Measurements from ENCODE around the gene CCL18. TPM values are rescaled to one million over a fixed set of nuclear protein-coding genes. Genes with fewer than 3 reads are reported as not detected.

The CCL18 gene
- total and polyA plus RNA-seq, 2 of the 4 experiments (the other 2 are of a cell fraction), result not detected

DNA sequence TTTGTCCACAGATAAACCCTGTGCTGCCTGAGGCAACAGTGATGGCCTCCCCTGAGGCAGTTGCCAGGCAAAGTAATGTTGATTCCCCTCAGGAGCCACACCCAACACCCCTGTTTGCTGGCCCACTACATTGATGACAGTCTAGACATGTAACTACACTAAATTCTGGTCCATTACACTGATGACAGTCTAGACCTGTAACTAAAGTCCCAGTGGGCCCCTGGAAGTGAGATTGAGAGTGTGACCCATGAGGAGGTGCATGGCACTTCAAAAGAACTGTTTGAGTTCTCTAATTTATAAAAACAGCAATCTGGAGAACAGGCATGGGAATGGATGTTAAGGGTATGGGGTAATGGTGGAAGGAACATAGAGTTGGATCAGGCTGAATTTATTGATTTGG is 48.5 kb downstream of the CCL18 start:
- Histone ChIP-seq H2BK15ac (ENCODE audit: low read depth, low read length) (no peak overlapping the region), H4K20me1 (ENCODE audit: insufficient read depth, low read length) (no peaks in the 10 kb centered on the region), H4K91ac (ENCODE audit: insufficient read depth, low read depth, low read length) (no peak overlapping the region), H3K9me3 (ENCODE audit: control insufficient read depth, insufficient read depth, low read length) (no peaks in the 10 kb centered on the region), H4K8ac (ENCODE audit: low read depth in 2 of 2, low read length in 2 of 2) (no peak overlapping the region), H3K36me3 (ENCODE audit: control insufficient read depth, insufficient read depth, low read length) (no peaks in the 10 kb centered on the region), H3K56ac (ENCODE audit: extremely low read depth, insufficient read depth, low read length) (no peak overlapping the region), H3K79me1 (ENCODE audit: low read depth in 1 of 2, low read length in 2 of 2) (no peaks in the 10 kb centered on the region), H3K18ac (ENCODE audit: low read depth, low read length) (no peak overlapping the region), H2AK9ac (replicated peaks; ENCODE audit: low read depth, low read length, poor library complexity) (no peak overlapping the region), H2BK5ac (ENCODE audit: low read depth, low read length, poor library complexity, severe bottlenecking) (no peak overlapping the region), H2BK20ac (ENCODE audit: low read depth, low read length) (no peak overlapping the region), H3K4me1 (ENCODE audit: control insufficient read depth, insufficient read depth, low read length) (no peaks in the 10 kb centered on the region), H2BK120ac (ENCODE audit: low read depth, low read length) (no peak overlapping the region), H3K27me3 (ENCODE audit: control insufficient read depth, insufficient read depth, low read length) (no peaks in the 10 kb centered on the region), H3K9me1 (ENCODE audit: insufficient read depth, low read length) (no peaks in the 10 kb centered on the region), H2AFZ (replicated peaks; ENCODE audit: low read length, poor library complexity) (no peak overlapping the region), H3K27ac (ENCODE audit: insufficient read depth, low read length) (no peak overlapping the region), H2AK5ac (ENCODE audit: low read depth, low read length) (no peak overlapping the region), H4K5ac (ENCODE audit: low read depth, low read length) (no peak overlapping the region), H3K23ac (ENCODE audit: low read depth, low read length) (no peak overlapping the region), H3K4me3 (ENCODE audit: insufficient read depth, low read depth, low read length) (no peak overlapping the region), H3K4me2 (ENCODE audit: low read depth, low read length) (no peak overlapping the region), H3K14ac (replicated peaks; ENCODE audit: low read depth, low read length) (no peak overlapping the region), H3K9ac (ENCODE audit: low read depth, low read length) (no peak overlapping the region), H3K4ac (ENCODE audit: low read depth, low read length) (no peak overlapping the region)
- DNase-seq (no peak), ATAC-seq (ENCODE audit: low read depth) (no peak)
- dilution Hi-C loops (cut with HindIII; ENCODE audit: low sequenced_read_pairs, unreplicated experiment) (no loop called here), in situ Hi-C loops (cut with MboI; ENCODE audit: low sequenced_read_pairs) (no loop called here), intact Hi-C loops (cut with micrococcal nuclease) (no loop called here)
- ChIA-PET CTCF (no interaction called here), POLR2A (ENCODE audit: unreplicated experiment) (no interaction called here)
- TF ChIP-seq RAD21 (IDR thresholded peaks at IDR 0.05; ENCODE audit: low read length) (no peak), MXI1 (IDR thresholded peaks at IDR 0.05; ENCODE audit: borderline replicate concordance, low read depth, low read length) (no peak), RFX5 (IDR thresholded peaks at IDR 0.05; ENCODE audit: low read depth, low read length) (no peak), MAZ (IDR thresholded peaks at IDR 0.05; ENCODE audit: borderline replicate concordance, low read depth, low read length) (no peak), CHD1 (IDR thresholded peaks at IDR 0.05; ENCODE audit: low read depth, low read length) (no peak), NFE2L2 (IDR thresholded peaks at IDR 0.05; ENCODE audit: low read depth, low read length) (no peak), POLR2A (IDR thresholded peaks at IDR 0.05; ENCODE audit: low read depth, low read length) (no peak), CEBPB (IDR thresholded peaks at IDR 0.05; ENCODE audit: low read depth, low read length) (no peak), BHLHE40 (IDR thresholded peaks at IDR 0.05; ENCODE audit: low read depth, low read length) (no peak), MAFK (IDR thresholded peaks at IDR 0.05; ENCODE audit: low read depth, low read length) (no peak)
- TF ChIP-seq, protein P1, sequence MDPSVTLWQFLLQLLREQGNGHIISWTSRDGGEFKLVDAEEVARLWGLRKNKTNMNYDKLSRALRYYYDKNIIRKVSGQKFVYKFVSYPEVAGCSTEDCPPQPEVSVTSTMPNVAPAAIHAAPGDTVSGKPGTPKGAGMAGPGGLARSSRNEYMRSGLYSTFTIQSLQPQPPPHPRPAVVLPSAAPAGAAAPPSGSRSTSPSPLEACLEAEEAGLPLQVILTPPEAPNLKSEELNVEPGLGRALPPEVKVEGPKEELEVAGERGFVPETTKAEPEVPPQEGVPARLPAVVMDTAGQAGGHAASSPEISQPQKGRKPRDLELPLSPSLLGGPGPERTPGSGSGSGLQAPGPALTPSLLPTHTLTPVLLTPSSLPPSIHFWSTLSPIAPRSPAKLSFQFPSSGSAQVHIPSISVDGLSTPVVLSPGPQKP (IDR thresholded peaks at IDR 0.05; ENCODE audit: borderline replicate concordance, low read depth, low read length), result no peak
- TF ChIP-seq, protein P2, sequence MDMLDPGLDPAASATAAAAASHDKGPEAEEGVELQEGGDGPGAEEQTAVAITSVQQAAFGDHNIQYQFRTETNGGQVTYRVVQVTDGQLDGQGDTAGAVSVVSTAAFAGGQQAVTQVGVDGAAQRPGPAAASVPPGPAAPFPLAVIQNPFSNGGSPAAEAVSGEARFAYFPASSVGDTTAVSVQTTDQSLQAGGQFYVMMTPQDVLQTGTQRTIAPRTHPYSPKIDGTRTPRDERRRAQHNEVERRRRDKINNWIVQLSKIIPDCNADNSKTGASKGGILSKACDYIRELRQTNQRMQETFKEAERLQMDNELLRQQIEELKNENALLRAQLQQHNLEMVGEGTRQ (IDR thresholded peaks at IDR 0.05; ENCODE audit: low read depth, low read length), result no peak
- BruUV-seq (replicated peaks), result no TSS peak
